ENCODE data around the gene REM2.

The REM2 gene

DNA sequence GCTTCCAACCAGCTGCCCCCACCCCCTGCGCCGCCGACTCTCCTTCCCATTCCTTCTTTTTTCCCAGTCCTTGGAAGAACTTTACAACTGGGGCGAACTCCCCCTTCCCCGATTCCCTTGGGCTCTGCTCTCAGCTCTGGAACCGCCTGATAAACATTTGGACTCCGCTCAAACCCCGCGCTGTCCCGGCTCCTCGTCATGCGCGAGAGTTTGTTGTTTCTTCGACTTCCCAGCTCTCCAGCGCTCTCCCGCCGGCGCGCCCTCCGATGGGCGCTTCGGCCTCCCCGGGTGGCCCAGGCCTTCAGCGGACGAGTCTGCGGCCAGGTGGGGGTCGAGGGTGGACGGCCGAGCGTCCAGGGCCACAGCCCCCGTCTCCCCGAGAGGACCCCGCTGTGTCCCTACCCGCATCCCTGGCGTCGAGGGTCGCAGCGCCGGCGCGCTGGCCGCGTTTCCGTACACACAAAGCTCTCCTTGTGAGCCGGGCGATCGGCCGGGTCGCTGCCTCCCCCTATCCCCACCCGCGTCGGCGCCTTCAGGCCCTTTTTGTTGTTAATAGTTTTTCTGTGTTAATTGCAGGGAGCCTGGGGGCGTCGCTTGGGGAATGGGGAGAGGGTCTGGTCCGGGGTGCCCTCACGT, 45.8 kb upstream of the REM2 start:
- WGBS, result under 1% methylated on average over 53 of the region's 57 CpGs
- no peak overlapping the region for H2BK12ac ChIP-seq (ENCODE audit: low read length in 2 of 2)
- peak overlapping the region; percentile 90 for H3K27ac ChIP-seq (ENCODE audit: low read length, poor library complexity, severe bottlenecking)
- peak overlapping the region; percentile 94 for H4K91ac ChIP-seq (ENCODE audit: low read length)
- peak overlapping the region; percentile 93 for H4K8ac ChIP-seq (ENCODE audit: low read length)
- H3K79me1 ChIP-seq (replicated peaks; ENCODE audit: low read length, poor library complexity, severe bottlenecking), result peaks cover 8% of the 10 kb centered on the region
- H3K36me3 ChIP-seq (ENCODE audit: control insufficient read depth in 1 of 2, insufficient read depth in 2 of 2, low read depth in 1 of 2, low read length in 2 of 2), result peaks cover 41 to 62% of the 10 kb centered on the region in 2 experiments
- peak overlapping the region; percentile 34 for H2AK5ac ChIP-seq (ENCODE audit: low read length, severe bottlenecking)
- H3K4me2 ChIP-seq (ENCODE audit: low read length, poor library complexity, severe bottlenecking), result peak overlapping the region; percentile 82
- peaks cover 19% of the 10 kb centered on the region for H3K4me1 ChIP-seq (ENCODE audit: control insufficient read depth, insufficient read depth, low read depth, low read length)
- H3K18ac ChIP-seq (ENCODE audit: low read depth in 1 of 2, low read length in 2 of 2), result peak overlapping the region; percentile 95 to 98
- H2BK120ac ChIP-seq (ENCODE audit: low read depth, low read length), result peak overlapping the region; percentile 93
- no peaks in the 10 kb centered on the region for H3K9me3 ChIP-seq (ENCODE audit: control insufficient read depth, low read length)
- no peaks in the 10 kb centered on the region for H3K27me3 ChIP-seq (ENCODE audit: control insufficient read depth in 1 of 2, insufficient read depth in 1 of 2, low read length in 2 of 2)
- H3K4ac ChIP-seq (ENCODE audit: low read depth in 1 of 2, low read length in 2 of 2), result peak overlapping the region; percentile 94 to 95
- H3K14ac ChIP-seq (ENCODE audit: low read length in 2 of 2), result peak overlapping the region; percentile 69 to 90
- peak overlapping the region; percentile 96 for H2BK5ac ChIP-seq (ENCODE audit: low read depth, low read length, poor library complexity, severe bottlenecking)
- peak; percentile 73 for DNase-seq
- H3K23ac ChIP-seq (ENCODE audit: low read length in 2 of 2), result peak overlapping the region in 1 of 2 experiments; percentile 91
- peak overlapping the region; percentile 89 to 96 for H3K4me3 ChIP-seq (ENCODE audit: insufficient read depth in 1 of 2, low read depth in 1 of 2, low read length in 2 of 2)
- peak overlapping the region; percentile 100 for H3K9ac ChIP-seq (ENCODE audit: low read length)
- peak overlapping the region; percentile 88 for H2BK15ac ChIP-seq (ENCODE audit: low read depth, poor library complexity, severe bottlenecking)
- H2AFZ ChIP-seq (ENCODE audit: low read depth, low read length), result no peak overlapping the region

DNA sequence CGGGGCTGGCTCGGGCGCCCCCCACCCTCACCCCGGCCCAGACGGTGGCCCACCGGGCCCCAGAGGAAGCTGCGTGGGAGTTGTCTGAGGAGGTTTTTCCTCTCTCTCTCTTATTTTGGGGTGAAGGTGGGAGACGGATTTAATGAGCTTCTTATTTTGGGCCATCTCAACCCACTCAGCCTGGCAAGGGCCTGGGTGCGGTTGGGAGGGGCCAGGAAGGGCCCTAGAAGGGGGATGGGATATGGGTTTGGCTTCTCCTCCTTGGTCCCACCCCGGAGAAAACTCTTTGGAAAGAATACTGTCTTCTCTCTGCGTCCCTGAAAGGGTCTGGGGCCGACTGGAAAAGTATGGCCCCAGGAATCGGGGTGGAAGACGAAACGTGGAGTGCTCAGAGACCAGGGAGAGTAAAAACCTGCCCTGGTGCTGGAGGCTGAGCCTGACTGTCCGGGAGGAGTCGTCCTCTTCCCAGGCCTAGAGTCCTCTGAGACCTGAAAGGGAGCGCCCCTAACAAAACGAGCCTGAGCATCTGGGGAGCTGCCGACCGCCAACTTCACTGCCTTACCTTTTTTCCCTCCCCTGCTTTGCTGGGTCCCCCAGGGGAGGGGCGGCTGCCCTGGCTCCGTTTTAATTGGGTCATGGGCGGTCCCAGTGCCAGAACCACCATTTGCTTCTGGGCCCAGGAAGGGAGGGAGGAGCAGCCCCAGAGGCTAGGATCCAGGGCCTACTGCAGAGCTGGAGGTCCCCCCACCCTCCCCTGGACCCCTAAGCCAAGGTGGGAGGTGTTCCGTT, 45.1 kb upstream of the REM2 start:
- peak overlapping the region; percentile 95 to 98 for H3K18ac ChIP-seq (ENCODE audit: low read depth in 1 of 2, low read length in 2 of 2)
- H3K9ac ChIP-seq (ENCODE audit: low read length), result peak overlapping the region; percentile 100
- H2BK12ac ChIP-seq (ENCODE audit: low read length in 2 of 2), result peak overlapping the region; percentile 23 to 70
- peaks cover 48 to 70% of the 10 kb centered on the region in 2 experiments for H3K36me3 ChIP-seq (ENCODE audit: control insufficient read depth in 1 of 2, insufficient read depth in 2 of 2, low read depth in 1 of 2, low read length in 2 of 2)
- peak overlapping the region; percentile 90 for H3K27ac ChIP-seq (ENCODE audit: low read length, poor library complexity, severe bottlenecking)
- peak overlapping the region; percentile 84 for H4K91ac ChIP-seq (ENCODE audit: low read length)
- H3K4me2 ChIP-seq (ENCODE audit: low read length, poor library complexity, severe bottlenecking), result peak overlapping the region; percentile 82
- H3K23ac ChIP-seq (ENCODE audit: low read length in 2 of 2), result peak overlapping the region in 1 of 2 experiments; percentile 91
- peak overlapping the region; percentile 19 to 90 for H3K14ac ChIP-seq (ENCODE audit: low read length in 2 of 2)
- peaks cover 20% of the 10 kb centered on the region for H3K4me1 ChIP-seq (ENCODE audit: control insufficient read depth, insufficient read depth, low read depth, low read length)
- H2BK120ac ChIP-seq (ENCODE audit: low read depth, low read length), result peak overlapping the region; percentile 93
- H3K79me1 ChIP-seq (replicated peaks; ENCODE audit: low read length, poor library complexity, severe bottlenecking), result peaks cover 12% of the 10 kb centered on the region
- 4% methylated on average over 23 of the region's 25 CpGs for WGBS
- no peaks in the 10 kb centered on the region for H3K27me3 ChIP-seq (ENCODE audit: control insufficient read depth in 1 of 2, insufficient read depth in 1 of 2, low read length in 2 of 2)
- no peak overlapping the region for H2AFZ ChIP-seq (ENCODE audit: low read depth, low read length)
- H2BK5ac ChIP-seq (ENCODE audit: low read depth, low read length, poor library complexity, severe bottlenecking), result peak overlapping the region; percentile 50
- peak overlapping the region; percentile 57 for H2AK5ac ChIP-seq (ENCODE audit: low read length, severe bottlenecking)
- DNase-seq, result peak; percentile 57
- H3K4me3 ChIP-seq (ENCODE audit: insufficient read depth in 1 of 2, low read depth in 1 of 2, low read length in 2 of 2), result peak overlapping the region; percentile 89 to 96
- H3K9me3 ChIP-seq (ENCODE audit: control insufficient read depth, low read length), result no peaks in the 10 kb centered on the region
- H4K8ac ChIP-seq (ENCODE audit: low read length), result peak overlapping the region; percentile 27
- peak overlapping the region; percentile 88 for H2BK15ac ChIP-seq (ENCODE audit: low read depth, poor library complexity, severe bottlenecking)
- H3K4ac ChIP-seq (ENCODE audit: low read depth in 1 of 2, low read length in 2 of 2), result peak overlapping the region; percentile 94 to 95

DNA sequence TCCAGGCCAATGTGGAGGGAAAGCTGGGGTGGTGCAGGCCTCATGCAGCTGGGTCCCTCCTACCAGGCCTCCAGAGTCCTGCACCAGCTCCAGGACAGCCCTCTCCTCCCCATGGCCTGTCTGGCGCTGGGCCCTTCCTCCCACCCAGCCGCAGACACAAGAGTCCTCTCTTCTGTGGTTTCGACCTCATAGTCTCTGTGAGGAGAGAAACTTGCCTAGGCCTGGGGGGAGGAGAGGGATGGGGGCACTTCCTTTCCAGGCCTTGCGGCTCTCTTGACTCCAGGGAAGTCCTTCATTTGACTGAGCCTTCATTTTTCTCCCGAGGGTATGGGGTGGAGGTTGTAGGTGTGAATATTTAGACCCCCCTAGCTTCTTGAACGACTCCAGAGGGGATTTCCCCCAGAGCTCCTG, 44.4 kb upstream of the REM2 start:
- no peak overlapping the region for H2BK15ac ChIP-seq (ENCODE audit: low read depth, poor library complexity, severe bottlenecking)
- H2BK5ac ChIP-seq (ENCODE audit: low read depth, low read length, poor library complexity, severe bottlenecking), result peak overlapping the region; percentile 22
- no peak overlapping the region for H3K23ac ChIP-seq (ENCODE audit: low read length in 2 of 2)
- no peaks in the 10 kb centered on the region for H3K9me3 ChIP-seq (ENCODE audit: control insufficient read depth, low read length)
- WGBS, result 7% methylated on average over 3 of the region's 6 CpGs
- peak overlapping the region; percentile 33 to 94 for H3K4ac ChIP-seq (ENCODE audit: low read depth in 1 of 2, low read length in 2 of 2)
- peak overlapping the region; percentile 93 to 95 for H3K18ac ChIP-seq (ENCODE audit: low read depth in 1 of 2, low read length in 2 of 2)
- no peak overlapping the region for H2BK12ac ChIP-seq (ENCODE audit: low read length in 2 of 2)
- no peaks in the 10 kb centered on the region for H3K27me3 ChIP-seq (ENCODE audit: control insufficient read depth in 1 of 2, insufficient read depth in 1 of 2, low read length in 2 of 2)
- H3K27ac ChIP-seq (ENCODE audit: low read length, poor library complexity, severe bottlenecking), result peak overlapping the region; percentile 90
- no peak overlapping the region for H3K14ac ChIP-seq (ENCODE audit: low read length in 2 of 2)
- no peak overlapping the region for H2AFZ ChIP-seq (ENCODE audit: low read depth, low read length)
- peak; percentile 86 for DNase-seq
- peaks cover 54 to 70% of the 10 kb centered on the region in 2 experiments for H3K36me3 ChIP-seq (ENCODE audit: control insufficient read depth in 1 of 2, insufficient read depth in 2 of 2, low read depth in 1 of 2, low read length in 2 of 2)
- peak overlapping the region; percentile 57 for H2AK5ac ChIP-seq (ENCODE audit: low read length, severe bottlenecking)
- H3K4me3 ChIP-seq (ENCODE audit: insufficient read depth in 1 of 2, low read depth in 1 of 2, low read length in 2 of 2), result peak overlapping the region; percentile 89 to 96
- H3K4me1 ChIP-seq (ENCODE audit: control insufficient read depth, insufficient read depth, low read depth, low read length), result peaks cover 20% of the 10 kb centered on the region
- peaks cover 14% of the 10 kb centered on the region for H3K79me1 ChIP-seq (replicated peaks; ENCODE audit: low read length, poor library complexity, severe bottlenecking)
- H3K9ac ChIP-seq (ENCODE audit: low read length), result peak overlapping the region; percentile 100
- H2BK120ac ChIP-seq (ENCODE audit: low read depth, low read length), result peak overlapping the region; percentile 82
- H4K8ac ChIP-seq (ENCODE audit: low read length), result peak overlapping the region; percentile 27
- peak overlapping the region; percentile 82 for H3K4me2 ChIP-seq (ENCODE audit: low read length, poor library complexity, severe bottlenecking)
- H4K91ac ChIP-seq (ENCODE audit: low read length), result peak overlapping the region; percentile 84
